A549 (cell line): ENCODE results near the gene CAMTA1.

Experiments used
- CEBPB ChIP-seq, 2 experiments: fragments of >200 bp in 1 of 2; sonication (Bioruptor Twin) in 1 of 2; formaldehyde crosslinking in 1 of 2; IDR thresholded peaks; 2 replicates each; pipeline ENCODE4 v1.6.1; 2012 to 2016
- EHMT2 ChIP-seq: fragments of 200-600 bp; sonication (generic); IDR thresholded peaks from 2 replicates; pipeline ENCODE4 v1.6.1; 2016; ENCODE audit warnings: antibody characterized with exemption, low read depth, mild to moderate bottlenecking, moderate library complexity
- EP300 ChIP-seq, 2 experiments: fragments of >200 bp; sonication (Bioruptor Twin); formaldehyde crosslinking; IDR thresholded peaks; 2 replicates in 1 of 2; 3 replicates in 1 of 2; pipeline ENCODE4 v1.6.1; 2016 to 2017
- JUN ChIP-seq, 2 experiments: fragments of >200 bp; sonication (Bioruptor Twin); formaldehyde crosslinking; IDR thresholded peaks; 2 replicates in 1 of 2; 3 replicates in 1 of 2; pipeline ENCODE4 v1.6.1; 2016 to 2017
- KDM1A ChIP-seq: fragments of 200-600 bp; sonication (generic); IDR thresholded peaks from 2 replicates; pipeline ENCODE4 v1.6.1; 2016; ENCODE audit warnings: low read depth, mild to moderate bottlenecking
- NPAS2 ChIP-seq: fragments of 250-450 bp; sonication (Bioruptor Pico); IDR thresholded peaks from 2 replicates; pipeline ENCODE4 v1.8.0; 2022; ENCODE audit warnings: mild to moderate bottlenecking, moderate library complexity, borderline replicate concordance
- POLR2A ChIP-seq: IDR thresholded peaks from 2 replicates; pipeline ENCODE4 v1.6.1; 2012; ENCODE audit warnings: mild to moderate bottlenecking, low read length
- POLR2AphosphoS2 ChIP-seq: conservative IDR thresholded peaks from 2 replicates; pipeline ENCODE4 v1.6.1; 2012; ENCODE audit warnings: low read length, improper control_type of control experiment, inconsistent platforms
- RAD21 ChIP-seq, 2 experiments: fragments of >200 bp in 1 of 2; sonication (Bioruptor Twin) in 1 of 2; formaldehyde crosslinking in 1 of 2; IDR thresholded peaks in 1 of 2; conservative IDR thresholded peaks in 1 of 2; 2 replicates in 1 of 2; 3 replicates in 1 of 2; pipeline ENCODE4 v1.6.1; 2012 to 2018; ENCODE audit warnings: inconsistent platforms in 1 of 2
- RFX5 ChIP-seq: fragments of 450-650 bp; IDR thresholded peaks from 2 replicates; pipeline ENCODE4 v1.7.1; 2014; ENCODE audit warnings: antibody characterized with exemption, mild to moderate bottlenecking, moderate library complexity
- TP53 ChIP-seq: fragments of 250-450 bp; sonication (Bioruptor Pico); IDR thresholded peaks from 2 replicates; pipeline ENCODE4 v1.5.0; 2021; ENCODE audit warnings: mild to moderate bottlenecking, moderate library complexity
- TF ChIP-seq, protein P1 (sequence below): IDR thresholded peaks from 2 replicates; pipeline ENCODE4 v1.6.1; 2012
- TF ChIP-seq, protein P2 (sequence below): fragments of >200 bp; sonication (Bioruptor Twin); formaldehyde crosslinking; IDR thresholded peaks from 3 replicates; pipeline ENCODE4 v1.5.1; 2016
- TF ChIP-seq, protein P3 (sequence below): fragments of 450-650 bp; IDR thresholded peaks from 2 replicates; pipeline ENCODE4 v1.6.1; 2014; ENCODE audit warnings: antibody characterized with exemption

DNA sequence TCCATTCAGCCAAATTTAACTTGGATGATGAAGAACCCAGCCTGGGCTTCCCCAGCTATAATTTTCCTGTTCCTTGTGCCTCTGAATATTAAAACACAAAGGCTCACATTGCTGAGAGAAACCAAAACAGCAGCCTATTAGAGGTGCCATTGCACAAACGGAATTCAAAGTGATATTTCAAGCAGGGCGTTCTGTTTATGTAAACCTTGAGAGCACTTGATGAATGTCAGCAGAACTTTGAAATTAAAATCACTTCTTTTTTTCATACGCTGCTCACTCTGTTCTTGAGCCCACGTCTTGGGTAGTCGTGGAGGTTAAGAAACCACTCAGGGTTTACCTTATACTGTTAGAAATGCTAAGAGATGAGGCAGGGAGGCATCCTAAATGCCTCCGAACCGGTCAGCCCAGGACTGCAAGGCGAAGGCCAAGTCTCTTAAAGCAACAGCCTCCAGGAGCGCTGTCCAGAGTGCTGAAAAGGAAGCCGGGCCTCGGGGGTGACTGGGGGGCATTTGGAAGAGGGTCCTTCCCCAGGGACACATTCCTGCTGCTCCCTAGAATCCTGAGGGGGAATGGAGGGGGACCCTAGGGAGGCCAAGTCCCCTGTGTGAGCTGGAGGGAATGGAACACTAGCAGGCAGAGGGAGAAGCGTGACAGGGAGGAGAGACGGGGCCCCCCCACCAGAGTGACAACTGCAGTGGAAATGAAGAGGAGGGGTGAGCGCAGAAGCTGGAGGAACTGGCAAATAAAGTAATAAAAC is 831.0 kb downstream of the CAMTA1 start:
- TF ChIP-seq POLR2A (no peak), RFX5 (no peak), POLR2AphosphoS2 (no peak), JUN (IDR thresholded peaks at IDR 0.05) (no peak), TP53 (CRISPR knock-in tag) (no peak), RAD21 (conservative IDR thresholded peaks at IDR 0.05 in 1 of 2, IDR thresholded peaks at IDR 0.05 in 1 of 2) (no peak), EHMT2 (peak; percentile 81), KDM1A (no peak), CEBPB (IDR thresholded peaks at IDR 0.05) (no peak), EP300 (IDR thresholded peaks at IDR 0.05) (no peak), NPAS2 (CRISPR knock-in tag) (no peak)
- TF ChIP-seq, protein P1, sequence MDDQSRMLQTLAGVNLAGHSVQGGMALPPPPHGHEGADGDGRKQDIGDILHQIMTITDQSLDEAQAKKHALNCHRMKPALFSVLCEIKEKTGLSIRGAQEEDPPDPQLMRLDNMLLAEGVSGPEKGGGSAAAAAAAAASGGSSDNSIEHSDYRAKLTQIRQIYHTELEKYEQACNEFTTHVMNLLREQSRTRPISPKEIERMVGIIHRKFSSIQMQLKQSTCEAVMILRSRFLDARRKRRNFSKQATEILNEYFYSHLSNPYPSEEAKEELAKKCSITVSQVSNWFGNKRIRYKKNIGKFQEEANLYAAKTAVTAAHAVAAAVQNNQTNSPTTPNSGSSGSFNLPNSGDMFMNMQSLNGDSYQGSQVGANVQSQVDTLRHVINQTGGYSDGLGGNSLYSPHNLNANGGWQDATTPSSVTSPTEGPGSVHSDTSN: no peak
- TF ChIP-seq, protein P2, sequence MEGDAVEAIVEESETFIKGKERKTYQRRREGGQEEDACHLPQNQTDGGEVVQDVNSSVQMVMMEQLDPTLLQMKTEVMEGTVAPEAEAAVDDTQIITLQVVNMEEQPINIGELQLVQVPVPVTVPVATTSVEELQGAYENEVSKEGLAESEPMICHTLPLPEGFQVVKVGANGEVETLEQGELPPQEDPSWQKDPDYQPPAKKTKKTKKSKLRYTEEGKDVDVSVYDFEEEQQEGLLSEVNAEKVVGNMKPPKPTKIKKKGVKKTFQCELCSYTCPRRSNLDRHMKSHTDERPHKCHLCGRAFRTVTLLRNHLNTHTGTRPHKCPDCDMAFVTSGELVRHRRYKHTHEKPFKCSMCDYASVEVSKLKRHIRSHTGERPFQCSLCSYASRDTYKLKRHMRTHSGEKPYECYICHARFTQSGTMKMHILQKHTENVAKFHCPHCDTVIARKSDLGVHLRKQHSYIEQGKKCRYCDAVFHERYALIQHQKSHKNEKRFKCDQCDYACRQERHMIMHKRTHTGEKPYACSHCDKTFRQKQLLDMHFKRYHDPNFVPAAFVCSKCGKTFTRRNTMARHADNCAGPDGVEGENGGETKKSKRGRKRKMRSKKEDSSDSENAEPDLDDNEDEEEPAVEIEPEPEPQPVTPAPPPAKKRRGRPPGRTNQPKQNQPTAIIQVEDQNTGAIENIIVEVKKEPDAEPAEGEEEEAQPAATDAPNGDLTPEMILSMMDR: no peak
- TF ChIP-seq, protein P3, sequence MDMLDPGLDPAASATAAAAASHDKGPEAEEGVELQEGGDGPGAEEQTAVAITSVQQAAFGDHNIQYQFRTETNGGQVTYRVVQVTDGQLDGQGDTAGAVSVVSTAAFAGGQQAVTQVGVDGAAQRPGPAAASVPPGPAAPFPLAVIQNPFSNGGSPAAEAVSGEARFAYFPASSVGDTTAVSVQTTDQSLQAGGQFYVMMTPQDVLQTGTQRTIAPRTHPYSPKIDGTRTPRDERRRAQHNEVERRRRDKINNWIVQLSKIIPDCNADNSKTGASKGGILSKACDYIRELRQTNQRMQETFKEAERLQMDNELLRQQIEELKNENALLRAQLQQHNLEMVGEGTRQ: no peak
